ENCODE measurements around the gene SLIT3.

SLIT3 gene

GRCh38 chr5:168770996-168771395 is 529.9 kb downstream of the SLIT3 start:
- no peak overlapping the region for H3K4me3 ChIP-seq (ENCODE audit: low read length in 2 of 2)
- H3K9me3 ChIP-seq (ENCODE audit: control insufficient read depth in 2 of 2, low read length in 2 of 2), result no peaks in the 10 kb centered on the region
- H3K27ac ChIP-seq (ENCODE audit: low read length), result no peak overlapping the region
- no peak overlapping the region for H3K9ac ChIP-seq (ENCODE audit: low read length in 2 of 2)
- no peaks in the 10 kb centered on the region for H3K27me3 ChIP-seq (ENCODE audit: control insufficient read depth in 1 of 2, insufficient read depth in 2 of 2, low read length in 2 of 2)
- H3K4me1 ChIP-seq (ENCODE audit: control insufficient read depth, insufficient read depth, low read length), result no peaks in the 10 kb centered on the region
- peaks cover 23 to 36% of the 10 kb centered on the region in 2 donors for H3K36me3 ChIP-seq (ENCODE audit: control insufficient read depth in 2 of 2, insufficient read depth in 2 of 2, low read length in 2 of 2)

- Histone ChIP-seq H3K4me1 (ENCODE audit: control insufficient read depth, insufficient read depth, low read length) (no peaks in the 10 kb centered on the region), H3K27ac (ENCODE audit: low read length) (no peak overlapping the region), H3K27me3 (ENCODE audit: control insufficient read depth in 1 of 2, insufficient read depth in 2 of 2, low read length in 2 of 2) (no peaks in the 10 kb centered on the region), H3K36me3 (ENCODE audit: control insufficient read depth in 2 of 2, insufficient read depth in 2 of 2, low read length in 2 of 2) (peaks cover 23 to 36% of the 10 kb centered on the region in 2 donors), H3K9me3 (ENCODE audit: control insufficient read depth in 2 of 2, low read length in 2 of 2) (no peaks in the 10 kb centered on the region), H3K4me3 (ENCODE audit: low read length in 2 of 2) (no peak overlapping the region), H3K9ac (ENCODE audit: low read length in 2 of 2) (no peak overlapping the region)
Measured at GRCh38 chr5:168770036-168770498, 530.9 kb downstream of the SLIT3 start.

- Histone ChIP-seq H3K27ac (ENCODE audit: low read length) (no peak overlapping the region), H3K27me3 (ENCODE audit: control insufficient read depth in 1 of 2, insufficient read depth in 2 of 2, low read length in 2 of 2) (no peaks in the 10 kb centered on the region), H3K4me1 (ENCODE audit: control insufficient read depth, insufficient read depth, low read length) (no peaks in the 10 kb centered on the region), H3K4me3 (ENCODE audit: low read length in 2 of 2) (no peak overlapping the region), H3K9ac (ENCODE audit: low read length in 2 of 2) (no peak overlapping the region), H3K9me3 (ENCODE audit: control insufficient read depth in 2 of 2, low read length in 2 of 2) (no peaks in the 10 kb centered on the region), H3K36me3 (ENCODE audit: control insufficient read depth in 2 of 2, insufficient read depth in 2 of 2, low read length in 2 of 2) (peaks cover 12 to 29% of the 10 kb centered on the region in 2 donors)
Measured at GRCh38 chr5:168768172-168768571, 532.8 kb downstream of the SLIT3 start.

DNA sequence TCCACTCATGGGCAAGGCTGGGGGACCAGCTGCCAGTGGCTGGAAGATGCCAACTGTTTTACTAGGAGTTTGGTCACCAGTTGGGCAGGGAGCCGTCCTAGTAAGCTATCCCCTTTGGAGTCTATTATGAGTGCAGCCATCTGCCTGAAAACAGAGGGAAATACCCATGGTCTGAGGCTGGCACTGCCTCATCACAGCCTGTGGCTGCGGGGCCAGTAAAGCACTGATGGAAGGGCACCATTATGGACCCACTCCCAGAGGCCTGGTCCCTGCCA is 534.6 kb downstream of the SLIT3 start:
- Histone ChIP-seq H3K4me3 (ENCODE audit: low read length in 2 of 2) (no peak overlapping the region), H3K9me3 (ENCODE audit: control insufficient read depth in 2 of 2, low read length in 2 of 2) (no peaks in the 10 kb centered on the region), H3K4me1 (ENCODE audit: control insufficient read depth, insufficient read depth, low read length) (no peaks in the 10 kb centered on the region), H3K9ac (ENCODE audit: low read length in 2 of 2) (no peak overlapping the region), H3K27me3 (ENCODE audit: control insufficient read depth in 1 of 2, insufficient read depth in 2 of 2, low read length in 2 of 2) (no peaks in the 10 kb centered on the region), H3K27ac (ENCODE audit: low read length) (no peak overlapping the region), H3K36me3 (ENCODE audit: control insufficient read depth in 2 of 2, insufficient read depth in 2 of 2, low read length in 2 of 2) (peaks cover 2 to 24% of the 10 kb centered on the region in 2 donors)

DNA sequence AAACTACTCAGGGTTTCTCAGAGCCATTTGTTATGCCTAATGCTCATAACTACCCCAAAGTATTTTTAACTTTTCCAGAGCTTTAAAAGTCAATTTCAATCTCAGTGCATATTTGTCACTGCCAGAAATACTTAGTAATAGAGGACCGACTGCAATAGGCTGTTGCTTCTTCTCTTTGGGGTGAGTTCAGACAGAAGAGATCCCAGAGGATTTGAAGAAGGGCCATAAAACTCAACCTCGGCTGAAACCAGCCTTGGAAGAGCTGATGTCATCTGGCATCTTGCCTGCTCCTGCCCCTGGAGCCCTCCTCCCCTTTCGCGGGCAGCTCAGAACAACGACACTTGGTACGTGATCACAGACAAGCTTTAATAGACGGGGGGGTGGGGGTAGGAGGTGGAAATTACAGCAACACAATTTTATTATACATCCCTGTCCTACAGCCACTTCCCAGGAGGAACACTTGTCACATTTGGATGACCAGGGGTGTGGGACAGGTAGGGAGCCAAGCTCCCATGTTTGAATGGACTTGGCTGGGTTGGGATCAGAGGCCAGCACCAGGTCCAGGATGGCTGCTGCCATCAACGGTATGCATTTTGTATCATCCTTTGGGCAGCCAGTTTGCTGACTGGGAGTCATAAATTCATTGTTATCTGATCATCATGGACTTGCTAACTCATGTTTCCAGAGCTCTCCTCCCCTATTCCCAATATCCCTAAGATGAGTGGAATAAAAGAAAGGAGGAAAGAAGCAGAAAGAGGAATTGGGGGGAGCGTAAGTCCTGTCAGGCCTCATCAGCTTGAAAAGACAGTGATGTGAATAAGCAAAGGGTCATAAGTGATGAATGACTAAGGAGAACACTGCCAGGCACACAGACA is 535.2 kb downstream of the SLIT3 start:
- Histone ChIP-seq H3K4me1 (ENCODE audit: control insufficient read depth, insufficient read depth, low read length) (no peaks in the 10 kb centered on the region), H3K27ac (ENCODE audit: low read length) (no peak overlapping the region), H3K9ac (ENCODE audit: low read length in 2 of 2) (no peak overlapping the region), H3K9me3 (ENCODE audit: control insufficient read depth in 2 of 2, low read length in 2 of 2) (no peaks in the 10 kb centered on the region), H3K27me3 (ENCODE audit: control insufficient read depth in 1 of 2, insufficient read depth in 2 of 2, low read length in 2 of 2) (no peaks in the 10 kb centered on the region), H3K36me3 (ENCODE audit: control insufficient read depth in 2 of 2, insufficient read depth in 2 of 2, low read length in 2 of 2) (peaks cover 0 to 23% of the 10 kb centered on the region in 2 donors), H3K4me3 (ENCODE audit: low read length in 2 of 2) (no peak overlapping the region)

DNA sequence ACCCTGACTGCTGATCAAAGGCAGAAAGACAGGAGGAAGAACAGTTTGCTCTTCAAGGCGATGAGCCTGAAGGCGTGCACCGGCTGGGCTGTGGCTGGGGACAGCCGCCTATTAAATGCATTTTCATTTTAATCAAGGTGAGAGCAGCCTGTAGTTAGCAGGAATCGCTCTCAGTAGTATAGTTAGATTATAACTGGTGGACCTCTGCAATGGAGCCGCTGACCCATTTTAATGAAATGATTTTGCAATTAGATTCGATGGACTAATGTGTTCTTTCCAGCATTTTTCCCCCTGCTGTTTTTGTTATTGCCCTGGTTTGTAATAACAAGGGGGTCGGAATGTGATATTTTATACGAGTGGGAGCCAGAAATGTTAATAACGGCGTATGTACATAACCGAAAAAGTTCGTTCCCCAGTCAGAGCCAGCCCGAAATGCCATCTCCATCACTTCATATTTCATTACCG is 535.8 kb downstream of the SLIT3 start:
- no peak overlapping the region for H3K9ac ChIP-seq (ENCODE audit: low read length in 2 of 2)
- H3K9me3 ChIP-seq (ENCODE audit: control insufficient read depth in 2 of 2, low read length in 2 of 2), result no peaks in the 10 kb centered on the region
- no peak overlapping the region for H3K27ac ChIP-seq (ENCODE audit: low read length)
- H3K36me3 ChIP-seq (ENCODE audit: control insufficient read depth in 2 of 2, insufficient read depth in 2 of 2, low read length in 2 of 2), result peaks cover 3 to 29% of the 10 kb centered on the region in 2 donors
- H3K4me3 ChIP-seq (ENCODE audit: low read length in 2 of 2), result no peak overlapping the region
- no peaks in the 10 kb centered on the region for H3K27me3 ChIP-seq (ENCODE audit: control insufficient read depth in 1 of 2, insufficient read depth in 2 of 2, low read length in 2 of 2)
- no peaks in the 10 kb centered on the region for H3K4me1 ChIP-seq (ENCODE audit: control insufficient read depth, insufficient read depth, low read length)

DNA sequence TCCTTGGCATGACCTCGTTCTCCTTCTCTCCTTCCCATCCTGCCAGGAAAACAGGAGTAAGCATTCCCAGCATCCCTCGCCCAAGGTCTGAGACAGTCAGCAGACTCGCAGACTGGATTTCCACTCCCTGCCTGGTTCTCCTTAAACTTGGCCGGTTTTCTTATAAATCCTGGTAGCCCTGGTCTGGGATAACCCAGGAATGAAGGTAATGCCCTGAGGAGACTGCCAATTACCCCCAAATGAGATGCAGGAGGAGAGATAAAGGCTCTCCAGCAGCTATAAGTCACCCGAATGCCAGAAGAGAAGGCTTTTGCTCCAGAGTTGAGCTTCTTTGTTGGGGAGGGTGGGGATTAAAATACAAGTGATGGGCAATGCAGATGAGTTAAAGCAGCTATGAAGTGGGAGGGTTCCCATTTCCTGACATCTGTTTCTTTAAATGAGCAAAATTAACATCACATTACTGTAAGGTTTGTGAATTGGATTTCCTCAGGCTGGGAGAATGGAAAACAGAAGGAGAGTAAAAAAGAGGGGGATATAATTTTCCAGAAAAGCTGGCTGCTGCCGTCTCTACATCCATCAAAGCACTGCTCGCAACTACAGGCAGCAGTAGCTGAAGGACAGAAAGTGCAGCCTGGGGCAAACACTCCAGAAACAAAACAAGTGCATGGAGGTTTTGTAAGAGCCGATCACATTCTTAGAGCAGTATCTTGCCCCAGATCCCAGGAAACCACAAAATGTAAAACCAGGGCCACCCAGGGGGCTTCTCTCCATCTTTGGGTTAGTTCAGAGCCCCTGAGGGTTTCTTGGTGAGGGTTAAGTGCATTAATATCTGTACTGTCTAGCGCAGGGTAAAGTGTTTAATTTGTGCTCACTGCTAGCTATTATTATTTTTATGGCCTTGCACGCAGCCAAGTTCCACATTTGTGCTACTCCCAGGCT is 544.2 kb downstream of the SLIT3 start:
- Histone ChIP-seq H3K27ac (ENCODE audit: low read length) (no peak overlapping the region), H3K36me3 (ENCODE audit: control insufficient read depth in 2 of 2, insufficient read depth in 2 of 2, low read length in 2 of 2) (peaks cover 21 to 40% of the 10 kb centered on the region in 2 donors), H3K4me1 (ENCODE audit: control insufficient read depth, insufficient read depth, low read length) (no peaks in the 10 kb centered on the region), H3K9me3 (ENCODE audit: control insufficient read depth in 2 of 2, low read length in 2 of 2) (no peaks in the 10 kb centered on the region), H3K9ac (ENCODE audit: low read length in 2 of 2) (no peak overlapping the region), H3K27me3 (ENCODE audit: control insufficient read depth in 1 of 2, insufficient read depth in 2 of 2, low read length in 2 of 2) (no peaks in the 10 kb centered on the region), H3K4me3 (ENCODE audit: low read length in 2 of 2) (no peak overlapping the region)

DNA sequence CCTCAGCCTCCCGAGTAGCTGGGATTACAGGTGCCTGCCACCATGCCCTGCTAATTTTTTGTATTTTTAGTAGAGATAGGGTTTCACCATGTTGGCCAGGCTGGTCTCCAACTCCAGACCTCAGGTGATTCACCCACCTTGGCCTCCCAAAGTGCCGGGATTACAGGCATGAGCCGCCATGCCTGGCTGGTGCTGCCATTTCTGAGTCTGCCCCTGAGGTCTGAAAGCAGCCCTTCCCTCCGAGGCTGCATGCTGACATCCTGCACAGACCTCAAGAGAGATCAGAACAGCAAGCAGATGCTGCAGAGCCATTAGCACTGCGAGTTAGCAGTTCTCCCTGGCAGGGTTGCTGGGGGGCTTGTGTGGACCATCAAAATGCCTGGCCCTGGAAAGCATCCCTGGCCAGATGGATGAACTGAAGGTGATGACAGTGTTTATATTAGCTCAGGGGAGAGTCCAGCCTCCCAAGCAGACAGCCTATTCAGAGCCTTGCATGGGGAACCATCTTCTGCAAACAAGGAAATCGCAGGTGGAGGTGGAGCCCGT is 545.3 kb downstream of the SLIT3 start:
- Histone ChIP-seq H3K9me3 (ENCODE audit: control insufficient read depth in 2 of 2, low read length in 2 of 2) (no peaks in the 10 kb centered on the region), H3K9ac (ENCODE audit: low read length in 2 of 2) (no peak overlapping the region), H3K4me3 (ENCODE audit: low read length in 2 of 2) (no peak overlapping the region), H3K27me3 (ENCODE audit: control insufficient read depth in 1 of 2, insufficient read depth in 2 of 2, low read length in 2 of 2) (no peaks in the 10 kb centered on the region), H3K27ac (ENCODE audit: low read length) (no peak overlapping the region), H3K4me1 (ENCODE audit: control insufficient read depth, insufficient read depth, low read length) (no peaks in the 10 kb centered on the region), H3K36me3 (ENCODE audit: control insufficient read depth in 2 of 2, insufficient read depth in 2 of 2, low read length in 2 of 2) (peaks cover 24 to 35% of the 10 kb centered on the region in 2 donors)

- Histone ChIP-seq H3K9ac (ENCODE audit: low read length in 2 of 2) (no peak overlapping the region), H3K4me3 (ENCODE audit: low read length in 2 of 2) (no peak overlapping the region), H3K27me3 (ENCODE audit: control insufficient read depth in 1 of 2, insufficient read depth in 2 of 2, low read length in 2 of 2) (no peaks in the 10 kb centered on the region), H3K9me3 (ENCODE audit: control insufficient read depth in 2 of 2, low read length in 2 of 2) (no peaks in the 10 kb centered on the region), H3K4me1 (ENCODE audit: control insufficient read depth, insufficient read depth, low read length) (no peaks in the 10 kb centered on the region), H3K36me3 (ENCODE audit: control insufficient read depth in 2 of 2, insufficient read depth in 2 of 2, low read length in 2 of 2) (peaks cover 12 to 27% of the 10 kb centered on the region in 2 donors), H3K27ac (ENCODE audit: low read length) (no peak overlapping the region)
Measured at GRCh38 chr5:168753691-168754254, 547.2 kb downstream of the SLIT3 start.

DNA sequence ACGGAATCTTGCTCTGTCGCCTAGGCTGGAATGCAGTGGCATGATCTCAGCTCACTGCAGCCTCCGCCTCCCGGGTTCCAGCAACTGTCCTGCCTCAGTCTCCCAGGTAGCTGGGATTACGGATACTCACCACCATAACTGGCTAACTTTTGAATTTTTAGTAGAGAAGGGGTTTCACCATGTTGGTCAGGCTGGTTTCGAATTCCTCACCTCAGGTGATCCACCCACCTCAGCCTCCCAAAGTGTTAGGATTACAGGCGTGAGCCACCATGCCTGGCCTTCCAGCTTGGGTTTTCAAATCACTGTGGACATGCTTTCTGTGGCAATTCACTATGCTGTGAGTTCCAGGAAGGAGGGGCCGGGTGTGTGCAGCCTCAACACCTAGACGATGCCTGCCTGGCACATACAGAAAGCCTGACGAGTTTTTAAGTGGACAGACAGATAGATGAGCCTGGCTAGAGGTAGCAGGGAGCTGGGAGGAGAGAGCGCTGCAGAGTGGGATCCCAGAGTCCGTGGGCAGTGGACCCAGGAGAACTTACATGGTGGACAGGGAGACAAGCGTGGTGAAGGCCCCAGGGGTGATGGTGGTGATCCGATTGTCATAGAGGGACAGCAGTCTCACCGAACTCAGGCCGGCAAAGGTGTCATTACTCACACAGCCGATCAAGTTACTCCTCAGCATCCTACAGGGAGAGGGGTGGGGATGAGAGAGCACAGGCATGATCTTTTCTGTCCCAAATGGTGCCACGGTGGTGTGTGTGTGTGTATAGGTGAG is 548.3 kb downstream of the SLIT3 start:
- Histone ChIP-seq H3K4me1 (ENCODE audit: control insufficient read depth, insufficient read depth, low read length) (no peaks in the 10 kb centered on the region), H3K4me3 (ENCODE audit: low read length in 2 of 2) (no peak overlapping the region), H3K27me3 (ENCODE audit: control insufficient read depth in 1 of 2, insufficient read depth in 2 of 2, low read length in 2 of 2) (no peaks in the 10 kb centered on the region), H3K9ac (ENCODE audit: low read length in 2 of 2) (no peak overlapping the region), H3K9me3 (ENCODE audit: control insufficient read depth in 2 of 2, low read length in 2 of 2) (no peaks in the 10 kb centered on the region), H3K36me3 (ENCODE audit: control insufficient read depth in 2 of 2, insufficient read depth in 2 of 2, low read length in 2 of 2) (peaks cover 17 to 30% of the 10 kb centered on the region in 2 donors), H3K27ac (ENCODE audit: low read length) (no peak overlapping the region)

All from stomach smooth muscle (tissue), 2 donors.